ENCODE results near the gene ATP1B1.

ATP1B1 gene

GRCh38 chr1:169106095-169106920, at the start of gene ATP1B1:
ATP1B1 (plus strand) TSS chr1:169106690; CDS start chr1:169106830, 140 bp downstream.
- DNase-seq, result peak; percentile 75

- DNase-seq, result no peak
These were observed 47.1 kb upstream of the ATP1B1 start for GRCh38 chr1:169059421-169059820.

DNA sequence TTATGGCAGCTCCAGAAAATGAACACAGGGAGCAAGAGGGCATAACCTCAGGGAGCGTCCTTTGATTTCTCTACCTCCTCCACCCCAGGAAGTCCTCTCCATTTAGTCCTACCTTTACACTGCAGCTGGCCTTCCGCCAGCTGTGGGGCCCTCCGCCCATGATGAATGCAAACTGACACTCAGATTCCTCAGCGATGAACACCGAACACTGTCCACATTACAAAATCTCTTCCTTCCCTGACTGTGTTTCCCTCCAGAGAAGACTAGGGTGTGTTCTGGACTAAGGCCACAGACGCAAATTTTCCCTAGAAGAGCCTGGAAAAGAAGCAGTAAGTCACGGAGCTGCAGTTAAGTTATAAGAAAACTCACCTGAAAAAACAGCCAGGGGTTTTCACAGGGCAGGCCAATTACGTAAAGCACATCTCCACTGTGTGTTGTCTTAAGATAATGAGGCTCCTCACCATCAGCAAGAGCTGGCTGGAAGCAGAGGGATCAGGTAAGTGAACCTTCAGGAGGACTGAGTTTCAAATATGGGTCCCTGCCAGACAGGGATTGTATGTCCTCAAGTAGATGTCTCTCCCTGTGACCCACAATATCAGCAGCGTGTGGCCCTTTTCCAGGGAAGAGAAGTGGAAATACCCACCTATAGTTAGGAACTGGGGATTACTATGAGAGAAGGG, 46.3 kb upstream of the ATP1B1 start:
- DNase-seq, result no peak

DNA sequence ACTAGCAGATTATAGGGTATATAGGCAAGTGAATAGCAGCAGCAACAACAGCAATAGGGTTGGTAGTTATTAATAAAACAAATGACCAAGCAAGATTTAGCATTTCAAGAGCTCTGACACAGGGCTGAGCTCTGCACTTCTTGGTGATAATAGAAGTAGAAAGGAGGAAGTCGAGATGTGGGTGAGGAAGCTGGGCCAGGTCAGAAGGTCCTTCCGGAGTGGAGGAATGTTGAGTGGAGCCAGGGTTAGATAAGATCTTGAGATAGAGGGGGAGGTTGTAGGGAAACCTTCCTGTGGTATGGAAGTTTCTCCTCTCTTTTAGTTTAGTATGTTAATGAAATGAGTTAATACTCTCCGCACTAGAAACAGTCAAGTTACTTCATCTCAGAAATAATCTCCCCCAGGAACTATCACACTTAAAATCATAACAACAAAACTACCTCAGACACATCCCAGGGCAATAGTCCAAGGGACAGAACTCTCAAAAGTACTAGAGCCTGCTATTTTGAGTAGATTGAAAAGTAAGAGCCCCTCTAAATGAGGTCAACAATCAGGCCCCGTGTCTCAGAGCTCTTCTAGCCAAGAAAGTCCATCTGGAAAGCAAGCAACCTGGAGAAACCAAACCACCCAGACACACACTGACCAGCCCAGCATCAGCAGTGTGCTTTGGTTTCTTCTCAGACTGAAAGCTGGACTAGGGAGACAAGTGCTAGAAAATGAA, 45.4 kb upstream of the ATP1B1 start:
- DNase-seq, result no peak

- no peak for DNase-seq
These were observed 44.3 kb upstream of the ATP1B1 start for GRCh38 chr1:169062152-169062551.

DNA sequence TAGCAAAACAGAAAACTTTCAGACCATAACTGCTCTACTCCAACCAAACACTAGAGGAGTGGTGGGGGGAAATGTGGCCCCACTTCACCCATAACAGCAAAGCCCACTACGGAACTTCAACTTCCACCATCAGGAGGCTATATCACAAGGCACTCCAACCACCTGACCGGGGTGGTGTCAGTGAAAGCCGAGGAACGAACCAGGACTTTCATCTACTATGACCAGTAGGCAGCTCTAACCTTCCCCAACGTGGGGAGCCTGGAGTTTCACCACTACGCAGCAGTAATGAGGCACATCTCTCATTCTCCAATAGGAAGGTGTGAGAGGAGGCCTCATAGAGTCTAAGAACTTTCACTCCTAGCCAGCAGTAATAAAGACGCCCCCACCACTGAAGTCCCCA, 42.4 kb upstream of the ATP1B1 start:
- DNase-seq, result no peak

DNA sequence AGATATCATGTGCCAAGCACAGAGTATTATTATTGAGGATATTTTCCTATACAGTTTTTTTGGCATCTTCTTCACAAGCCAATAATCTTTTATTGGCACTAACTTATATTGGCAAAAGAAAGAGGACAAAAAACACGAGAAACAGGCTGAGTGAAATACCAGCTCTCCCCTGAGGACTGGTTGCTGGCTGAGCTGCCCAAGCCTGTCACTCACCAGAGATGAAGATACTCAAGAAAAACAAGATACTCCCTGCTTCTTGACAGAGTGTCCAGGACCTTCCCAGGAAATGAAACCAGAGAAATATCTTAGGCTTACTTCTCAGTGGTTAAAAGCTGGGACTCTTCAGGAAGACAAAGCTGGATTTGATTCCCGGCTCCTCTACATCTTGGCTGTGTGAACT, 35.9 kb upstream of the ATP1B1 start:
- DNase-seq, result no peak

DNA sequence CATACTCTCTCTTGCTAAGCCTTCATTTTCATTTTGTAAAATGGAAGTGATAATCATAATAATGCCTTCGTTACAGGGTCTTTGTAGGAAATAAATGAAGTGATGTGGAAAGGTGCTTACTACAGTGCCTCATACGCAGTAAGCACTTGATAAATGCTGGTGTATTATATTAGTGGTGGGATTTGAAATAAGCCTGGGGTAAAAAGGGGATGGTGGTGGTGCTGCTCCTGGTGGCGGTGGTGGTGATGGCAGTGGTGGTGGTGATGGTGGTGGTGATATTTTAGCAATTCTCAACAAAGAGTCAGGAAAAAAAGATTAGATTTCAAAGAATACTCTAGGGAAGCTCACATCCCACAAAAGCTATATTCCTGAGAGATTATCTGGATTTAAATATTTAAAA, 35.5 kb upstream of the ATP1B1 start:
- DNase-seq, result no peak

GRCh38 chr1:169072945-169073725, 33.4 kb upstream of the ATP1B1 start:
- DNase-seq, result no peak

GRCh38 chr1:169078163-169078883, 28.2 kb upstream of the ATP1B1 start:
- no peak for DNase-seq

DNA sequence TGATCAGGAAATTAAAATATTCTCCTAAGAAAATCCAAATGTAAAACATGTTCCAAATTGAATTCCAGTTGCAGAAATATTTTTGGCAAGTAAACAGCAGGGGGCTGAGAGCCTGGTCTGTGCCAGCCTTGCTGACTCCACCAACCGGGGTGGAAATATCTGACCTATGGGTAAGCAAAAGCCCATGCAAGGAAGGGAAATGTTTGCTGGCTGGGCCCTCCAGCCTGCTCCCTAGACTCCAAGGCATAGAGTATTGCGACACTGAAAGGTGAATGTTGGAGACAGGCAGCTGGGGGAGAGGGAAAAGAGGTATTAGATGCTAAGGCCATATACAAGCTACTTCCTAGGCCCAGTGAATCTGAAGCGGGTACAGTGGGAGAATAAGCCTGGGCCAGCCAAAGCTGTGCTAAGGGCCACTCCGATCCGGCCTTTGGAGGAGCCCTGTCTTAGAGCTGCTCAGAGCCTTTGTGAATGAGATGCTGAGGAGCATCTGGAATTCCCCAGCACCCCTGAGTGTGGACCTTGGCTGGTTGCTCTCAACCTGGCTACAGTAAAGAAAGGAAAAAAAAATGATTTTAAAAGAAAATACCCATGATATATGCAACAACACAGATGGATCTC, 24.9 kb upstream of the ATP1B1 start:
- no peak for DNase-seq

- no peak for DNase-seq
These were observed 20.6 kb upstream of the ATP1B1 start for GRCh38 chr1:169085911-169086310.

GRCh38 chr1:169086603-169087455, 19.7 kb upstream of the ATP1B1 start:
- peak; percentile 81 for DNase-seq

DNA sequence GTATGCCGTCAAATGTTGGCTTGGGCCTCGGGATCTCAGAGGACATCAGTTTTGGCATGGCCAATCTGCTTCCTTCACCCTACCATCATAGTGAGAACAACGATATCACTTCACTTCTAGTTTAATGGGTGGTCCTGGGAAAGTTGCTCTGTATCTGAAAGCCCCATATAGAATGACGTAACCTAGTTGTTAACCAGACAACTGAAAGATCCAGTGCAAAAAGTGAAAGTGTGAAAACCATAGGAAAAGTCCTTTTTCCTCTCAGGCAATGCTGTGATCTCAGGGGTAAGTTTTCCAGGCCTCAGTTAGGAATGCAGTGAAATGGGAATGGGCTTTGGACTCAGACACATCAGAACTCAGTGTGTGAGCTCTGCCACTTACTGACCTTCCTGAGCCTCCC, 18.6 kb upstream of the ATP1B1 start:
- no peak for DNase-seq

DNA sequence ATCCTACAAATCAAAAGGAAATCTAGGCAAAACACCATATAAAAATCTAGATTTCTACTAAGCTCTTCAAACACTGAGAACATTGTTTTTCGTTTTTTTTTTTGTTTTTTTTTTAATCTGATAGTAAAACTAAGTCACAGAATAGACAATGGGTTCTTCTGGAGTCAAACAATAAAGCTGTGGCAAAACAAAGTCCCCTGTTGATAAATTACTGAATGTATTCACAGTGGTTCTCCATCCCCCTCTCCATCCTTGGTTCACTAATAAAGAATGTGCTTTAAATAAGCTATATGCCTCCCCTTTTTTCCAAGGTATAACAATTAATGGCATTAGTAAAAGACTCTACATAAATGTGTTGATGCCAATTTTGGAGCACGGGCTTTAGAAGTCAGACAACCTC, 16.7 kb upstream of the ATP1B1 start:
- no peak for DNase-seq

DNA sequence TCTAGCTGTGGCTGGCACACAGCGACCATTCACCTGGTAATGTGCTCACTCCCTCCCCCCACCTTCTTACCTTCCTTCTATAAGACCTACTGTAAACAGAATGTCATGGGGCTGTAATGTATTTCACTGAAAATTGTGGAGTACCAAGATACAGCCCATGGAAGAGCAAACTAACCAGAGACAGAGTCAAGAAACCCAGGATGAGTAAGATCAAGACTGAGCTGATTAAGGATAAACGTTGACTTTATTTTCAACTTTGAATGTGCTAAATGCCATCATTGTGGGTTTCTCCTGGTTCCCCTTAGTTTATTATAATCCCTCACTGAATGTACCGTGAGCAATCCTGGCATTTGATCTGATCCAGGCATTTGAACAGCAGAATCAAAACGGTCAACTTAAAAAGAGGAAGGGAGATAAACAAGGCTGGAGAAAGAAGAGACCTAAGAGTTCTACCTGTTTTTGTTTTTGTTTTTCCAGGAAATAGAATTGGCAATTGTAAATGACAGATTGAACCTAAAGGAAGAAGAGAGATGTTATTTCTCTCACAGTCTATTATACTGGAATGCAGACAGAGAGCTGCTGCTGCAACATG, 16.1 kb upstream of the ATP1B1 start:
- DNase-seq, result no peak

GRCh38 chr1:169090900-169091311, 15.6 kb upstream of the ATP1B1 start:
- no peak for DNase-seq

DNA sequence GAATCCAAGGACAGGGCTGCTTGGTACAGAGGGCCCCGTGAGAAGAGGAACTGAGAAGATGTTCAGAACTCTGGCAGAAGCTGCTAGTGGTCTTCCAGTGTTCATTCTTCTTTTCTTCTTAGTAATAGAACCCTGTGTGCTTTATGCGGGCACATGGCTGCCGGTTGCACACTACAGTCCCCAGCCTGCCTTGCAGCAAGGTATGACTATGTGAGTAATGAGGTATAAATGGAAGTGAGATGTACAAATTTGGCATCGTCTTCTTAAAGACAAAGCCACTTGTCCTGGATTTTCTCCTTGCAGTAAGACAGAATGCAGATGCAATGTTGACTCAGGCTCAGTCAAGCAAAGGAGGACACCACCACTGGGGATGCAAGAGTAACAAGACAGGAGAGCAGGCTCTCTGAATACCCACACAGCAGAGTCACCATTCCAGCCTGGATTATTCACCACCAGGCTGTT, 15.0 kb upstream of the ATP1B1 start:
- no peak for DNase-seq

DNA sequence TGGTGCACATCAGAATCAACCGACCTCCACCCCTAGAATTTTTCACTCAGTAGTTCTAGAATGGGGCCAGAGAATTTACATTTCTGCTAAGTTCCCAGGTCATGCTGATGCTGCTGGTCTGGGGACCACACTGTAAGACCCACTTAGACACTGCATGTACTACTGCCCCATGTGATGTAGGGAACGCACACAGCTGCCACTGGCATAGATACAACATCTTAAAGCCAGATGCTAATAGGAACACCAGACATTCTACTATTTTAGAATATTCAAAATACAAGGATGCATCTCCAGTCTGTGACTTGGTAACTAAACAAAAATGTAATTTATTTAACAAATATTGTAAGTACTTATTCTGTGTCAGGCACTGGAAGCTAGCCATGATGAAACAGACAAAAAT, 14.1 kb upstream of the ATP1B1 start:
- DNase-seq, result no peak

DNA sequence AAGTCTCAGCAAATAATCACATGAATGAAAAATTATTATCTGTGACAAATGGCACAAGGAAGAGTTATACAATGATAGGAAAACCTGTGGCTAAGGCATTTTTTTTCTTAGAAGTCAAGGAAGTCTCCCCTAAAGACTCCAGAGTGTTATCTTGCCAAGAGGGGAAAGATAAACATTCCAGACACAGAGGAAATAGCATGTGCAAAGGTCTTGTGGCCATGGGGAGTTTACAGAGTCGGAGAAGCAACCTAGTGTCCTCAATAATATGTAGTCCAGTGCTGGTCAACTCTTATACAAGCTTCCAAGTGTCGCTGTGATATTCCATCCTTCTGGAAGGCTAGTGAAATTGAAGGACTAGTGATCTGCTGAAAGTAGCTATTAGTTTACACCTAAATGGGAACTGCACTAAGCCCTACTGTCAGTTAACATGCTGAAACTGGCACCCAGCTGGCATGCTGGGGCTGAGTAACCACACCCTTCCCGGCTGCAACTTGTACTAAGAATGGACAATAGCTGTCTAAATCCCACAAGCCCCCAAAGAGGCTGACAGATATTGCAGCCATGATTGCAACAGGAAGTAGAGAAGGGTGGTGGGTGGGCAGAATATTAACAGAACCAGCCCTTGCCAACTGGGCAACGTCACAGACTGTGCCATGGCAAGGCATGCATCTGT, 11.5 kb upstream of the ATP1B1 start:
- DNase-seq, result no peak

All from DMS 273 treated with DMSO at 0.1 percent for 48 hours (cell line).